SH-SY5Y (cell line): Measurements from ENCODE around the gene METAP1.

Source experiments
- GATA2 ChIP-seq: IDR thresholded peaks from 2 replicates; pipeline ENCODE4 v1.6.1; 2011; ENCODE audit warnings: mild to moderate bottlenecking, low read depth, low read length
- GATA3 ChIP-seq: IDR thresholded peaks from 2 replicates; pipeline ENCODE4 v1.6.1; 2011; ENCODE audit warnings: low read depth, mild to moderate bottlenecking, low read length, moderate library complexity

GRCh38 chr4:98996765-98997068, 1.2 kb downstream of the METAP1 start:
- TF ChIP-seq GATA2 = no peak
- no peak for TF ChIP-seq GATA3
